LNCAP (cell line): ENCODE data around the gene MAN1A1.

Source experiments
- CTCF ChIP-seq: fragments of 450-650 bp; IDR thresholded peaks from 2 replicates; pipeline ENCODE4 v1.5.1; 2017; ENCODE audit warnings: mild to moderate bottlenecking

The MAN1A1 gene

GRCh38 chr6:119350202-119350951 is 816 bp upstream of the MAN1A1 start:
- TF ChIP-seq CTCF, result no peak

- no peak for TF ChIP-seq CTCF
Measured at GRCh38 chr6:119348748-119349360, 707 bp downstream of the MAN1A1 start.

- no peak for TF ChIP-seq CTCF
Measured at GRCh38 chr6:119348096-119348747, 1.3 kb downstream of the MAN1A1 start.

- TF ChIP-seq CTCF, result no peak
Measured at GRCh38 chr6:119347466-119348095, 2.0 kb downstream of the MAN1A1 start.

- no peak for TF ChIP-seq CTCF
Measured at GRCh38 chr6:119346936-119347335, 2.6 kb downstream of the MAN1A1 start.

- no peak for TF ChIP-seq CTCF
Measured at GRCh38 chr6:119346450-119346849, 3.1 kb downstream of the MAN1A1 start.

GRCh38 chr6:119345114-119345513 is 4.4 kb downstream of the MAN1A1 start:
- TF ChIP-seq CTCF, result no peak
